ENCODE measurements around the gene ACTBL2.

ACTBL2 gene

DNA sequence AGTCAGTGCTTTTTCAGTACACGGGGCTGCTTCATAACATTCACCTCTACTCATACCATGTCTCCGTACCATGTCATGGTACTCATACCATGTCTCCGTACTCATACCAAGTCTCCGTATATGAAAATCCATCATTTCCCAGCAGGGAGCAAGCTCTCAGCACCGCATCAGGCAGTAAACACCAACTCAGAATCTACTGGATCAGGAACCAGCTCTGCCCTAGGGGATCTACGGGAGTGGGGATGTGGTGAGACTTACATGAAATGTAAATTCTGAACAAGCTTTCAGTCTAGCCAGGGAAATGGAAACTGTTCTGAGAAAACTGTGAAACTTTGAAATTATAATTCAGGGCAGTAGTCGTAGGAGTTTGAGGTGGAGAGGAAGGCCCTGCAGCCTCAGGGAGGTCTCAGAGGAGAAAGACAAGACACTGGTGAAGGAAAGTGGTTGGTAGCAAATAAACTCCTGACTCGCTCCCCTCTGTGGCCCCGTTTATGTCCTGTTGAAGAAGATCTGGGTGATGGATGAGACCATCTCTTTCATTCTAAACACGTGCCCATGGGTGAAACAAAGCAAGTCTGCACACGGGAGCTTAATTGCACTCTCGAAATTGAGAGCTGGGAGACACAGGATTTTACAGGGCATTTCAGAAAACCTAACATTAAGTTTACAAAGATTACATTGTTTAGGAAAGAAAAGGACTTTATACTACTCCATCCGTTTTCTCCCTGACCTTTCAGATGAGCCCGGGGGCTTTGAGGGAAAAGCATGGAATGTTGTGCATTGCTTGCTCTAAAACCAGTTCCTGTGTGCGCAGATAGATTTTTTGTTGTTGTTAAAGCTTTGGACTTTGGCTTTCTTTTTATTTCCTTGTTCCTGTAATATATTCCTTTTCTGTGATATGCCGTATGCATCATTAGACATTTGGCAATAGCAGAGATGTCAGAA lies 26.8 kb downstream of the ACTBL2 start:
- no peak overlapping the region for H3K4me3 ChIP-seq (ENCODE audit: low read depth, low read length)
- TF ChIP-seq, protein P1, sequence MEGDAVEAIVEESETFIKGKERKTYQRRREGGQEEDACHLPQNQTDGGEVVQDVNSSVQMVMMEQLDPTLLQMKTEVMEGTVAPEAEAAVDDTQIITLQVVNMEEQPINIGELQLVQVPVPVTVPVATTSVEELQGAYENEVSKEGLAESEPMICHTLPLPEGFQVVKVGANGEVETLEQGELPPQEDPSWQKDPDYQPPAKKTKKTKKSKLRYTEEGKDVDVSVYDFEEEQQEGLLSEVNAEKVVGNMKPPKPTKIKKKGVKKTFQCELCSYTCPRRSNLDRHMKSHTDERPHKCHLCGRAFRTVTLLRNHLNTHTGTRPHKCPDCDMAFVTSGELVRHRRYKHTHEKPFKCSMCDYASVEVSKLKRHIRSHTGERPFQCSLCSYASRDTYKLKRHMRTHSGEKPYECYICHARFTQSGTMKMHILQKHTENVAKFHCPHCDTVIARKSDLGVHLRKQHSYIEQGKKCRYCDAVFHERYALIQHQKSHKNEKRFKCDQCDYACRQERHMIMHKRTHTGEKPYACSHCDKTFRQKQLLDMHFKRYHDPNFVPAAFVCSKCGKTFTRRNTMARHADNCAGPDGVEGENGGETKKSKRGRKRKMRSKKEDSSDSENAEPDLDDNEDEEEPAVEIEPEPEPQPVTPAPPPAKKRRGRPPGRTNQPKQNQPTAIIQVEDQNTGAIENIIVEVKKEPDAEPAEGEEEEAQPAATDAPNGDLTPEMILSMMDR (IDR thresholded peaks at IDR 0.05; ENCODE audit: borderline replicate concordance, insufficient read depth, low read depth, low read length), result no peak

DNA sequence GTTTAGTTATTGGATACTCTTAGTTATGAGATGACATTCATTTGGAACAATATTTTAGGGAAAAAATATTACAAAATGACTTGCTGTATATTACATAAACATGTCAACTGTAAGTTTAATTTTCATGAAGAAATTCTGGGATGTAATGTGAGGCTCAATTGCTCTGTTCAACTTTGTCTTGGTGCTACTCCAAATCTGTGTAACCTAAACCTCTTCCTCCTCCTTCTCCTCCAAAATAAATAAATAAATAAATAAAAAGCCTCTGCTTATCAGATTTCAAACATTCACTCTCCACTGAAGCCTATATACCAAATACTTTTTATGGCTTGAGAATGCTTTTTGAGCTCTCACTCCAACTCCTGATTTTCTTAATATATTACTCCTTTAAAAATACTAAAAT lies 27.7 kb downstream of the ACTBL2 start:
- no peak overlapping the region for H3K4me3 ChIP-seq (ENCODE audit: low read depth, low read length)
- TF ChIP-seq, protein P1 (IDR thresholded peaks at IDR 0.05; ENCODE audit: borderline replicate concordance, insufficient read depth, low read depth, low read length), result no peak

DNA sequence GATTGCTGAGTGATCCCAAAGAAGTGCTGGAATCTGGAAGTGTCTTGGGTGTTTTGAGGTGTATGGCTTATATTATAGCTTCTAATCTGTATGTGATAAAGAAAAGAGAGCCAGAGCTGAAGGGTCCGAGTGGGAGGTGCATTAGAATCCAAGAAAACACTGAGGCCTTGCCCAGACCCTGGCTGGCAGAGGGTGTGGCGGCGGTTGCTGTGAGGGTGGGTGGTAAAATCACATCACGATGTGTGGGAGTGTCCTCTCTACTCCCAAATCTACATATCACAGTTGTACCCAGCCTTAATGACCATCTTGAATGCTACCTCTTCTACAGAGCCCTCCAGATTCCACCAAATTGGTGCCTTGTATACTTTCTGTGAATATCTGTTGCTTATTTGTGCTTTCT lies 28.9 kb downstream of the ACTBL2 start:
- H3K4me3 ChIP-seq (ENCODE audit: low read depth, low read length), result no peak overlapping the region
- TF ChIP-seq, protein P1 (IDR thresholded peaks at IDR 0.05; ENCODE audit: borderline replicate concordance, insufficient read depth, low read depth, low read length), result no peak

DNA sequence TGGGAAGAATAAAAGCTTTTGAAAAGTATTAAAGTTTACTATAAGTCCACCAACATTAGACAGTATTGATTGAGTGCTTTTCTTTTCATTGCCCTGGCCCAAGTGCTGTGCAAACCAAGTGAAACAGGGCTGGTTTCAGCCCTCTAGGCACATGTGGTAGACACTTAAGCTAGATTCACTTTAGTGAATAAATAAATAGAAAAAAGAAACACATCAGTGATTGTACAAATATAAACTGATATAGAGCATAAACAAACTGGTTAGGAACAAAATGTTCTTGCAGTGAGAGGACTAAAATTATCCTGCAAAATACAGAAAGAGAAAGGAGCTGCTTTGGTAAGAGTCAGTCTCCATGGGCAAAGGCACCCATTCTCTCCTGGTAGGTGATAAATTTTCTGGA lies 29.7 kb downstream of the ACTBL2 start:
- TF ChIP-seq, protein P1 (IDR thresholded peaks at IDR 0.05; ENCODE audit: borderline replicate concordance, insufficient read depth, low read depth, low read length), result no peak
- no peak overlapping the region for H3K4me3 ChIP-seq (ENCODE audit: low read depth, low read length)

DNA sequence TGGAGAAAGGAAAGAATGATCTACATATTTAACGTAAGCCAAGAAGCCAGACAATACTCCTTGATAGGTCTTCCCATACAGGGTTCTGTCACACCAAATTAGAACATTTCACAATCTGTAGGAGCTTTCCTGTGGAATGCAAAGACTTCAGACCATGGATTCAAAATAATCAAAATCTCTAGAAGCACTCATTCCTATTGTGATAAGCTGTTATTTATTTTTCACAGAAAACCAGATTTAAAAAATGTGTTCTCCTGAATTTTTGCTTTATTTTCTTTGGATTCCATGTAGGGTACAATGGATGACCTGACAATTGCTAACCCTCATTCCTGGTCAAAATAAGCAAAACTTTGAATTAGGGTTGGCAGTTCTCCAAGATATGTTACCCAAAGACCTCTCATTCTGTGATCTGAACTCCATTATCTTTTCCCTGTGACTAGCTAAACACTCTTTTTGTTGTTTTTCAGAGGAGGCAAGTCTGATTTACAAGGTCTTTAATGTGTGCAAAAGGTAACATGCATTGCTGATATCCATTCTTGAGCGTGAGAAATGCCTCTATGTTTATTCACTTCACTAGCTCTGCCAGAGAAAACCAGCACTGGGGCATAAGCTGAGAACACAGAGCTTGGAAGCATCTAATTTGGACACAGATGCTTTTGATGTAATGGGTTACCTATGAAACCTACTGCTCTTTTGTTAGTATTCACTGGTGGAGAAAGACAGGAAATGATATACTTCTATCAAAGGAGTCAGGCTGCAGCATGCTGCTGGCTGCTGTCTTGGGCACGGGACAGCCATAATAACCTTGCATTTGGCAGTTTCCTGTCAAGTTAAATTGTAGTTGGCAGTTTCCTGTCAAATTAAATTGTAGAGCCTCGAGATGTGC lies 31.4 kb downstream of the ACTBL2 start:
- no peak overlapping the region for H3K4me3 ChIP-seq (ENCODE audit: low read depth, low read length)
- TF ChIP-seq, protein P1 (IDR thresholded peaks at IDR 0.05; ENCODE audit: borderline replicate concordance, insufficient read depth, low read depth, low read length), result no peak

DNA sequence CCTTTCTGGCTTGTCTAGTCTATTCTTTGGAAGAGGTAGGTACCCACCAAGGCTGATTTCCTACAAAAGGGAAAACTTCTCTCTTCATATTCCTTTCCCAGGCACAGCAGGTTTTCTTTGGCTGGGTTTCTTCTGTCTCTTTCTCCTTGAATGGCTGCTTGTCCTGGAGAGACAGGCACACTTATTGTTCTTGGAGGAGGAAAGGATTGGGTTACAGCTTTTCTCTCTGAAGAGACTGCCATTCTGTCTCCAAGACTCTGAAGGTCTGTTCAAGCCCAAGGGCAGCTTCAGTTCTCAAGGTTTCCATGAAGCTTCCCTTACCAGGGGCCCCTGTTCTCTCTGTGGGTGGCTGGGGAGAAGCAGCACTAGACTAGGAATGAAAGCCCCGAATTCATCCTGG lies 33.9 kb downstream of the ACTBL2 start:
- H3K4me3 ChIP-seq (ENCODE audit: low read depth, low read length), result no peak overlapping the region
- TF ChIP-seq, protein P1 (IDR thresholded peaks at IDR 0.05; ENCODE audit: borderline replicate concordance, insufficient read depth, low read depth, low read length), result no peak

Measured in GM12875 (cell line).